Metanephros (tissue), 2 donors: ENCODE data around the gene MEGF10. TPM values are rescaled to one million over a fixed set of nuclear protein-coding genes. Genes with fewer than 3 reads are reported as not detected.

Experiments used
- small RNA-seq: library from RNA; depleted of rRNA; stranded (forward); fragments of <200 nt; gene quantifications from one replicate; pipeline ENCODE3, GENCODE V24; 2014; ENCODE audit warnings: low replicate concordance
- total RNA-seq: library from RNA; depleted of rRNA; stranded (reverse); fragments of >200 nt; gene quantifications from one replicate; pipeline ENCODE4 v1.2.3, GENCODE V29; 2014

Gene MEGF10
- 5.7 TPM for total RNA-seq

GRCh38 chr5:127290019-127290945 lies at the start of gene MEGF10:
MEGF10 (plus strand) TSS chr5:127290796; CDS start chr5:127331309, 40,513 bp downstream.

Small RNA genes lying within 50 kb of the gene (small RNA-seq; reads per million reads assigned to genes)
- gene AC010424.1, result not detected

Other genes starting within 250 kb of the MEGF10 start
- gene C5orf63, start 217.3 kb upstream of the MEGF10 start, total RNA-seq, result 6.2 TPM
- gene PRRC1, start 226.8 kb downstream of the MEGF10 start, total RNA-seq, result 42.9 TPM